Upper lobe of left lung (tissue), 4 donors: ENCODE measurements around the gene DENND1A.

Experiments
- CTCF ChIP-seq, 6 experiments: fragments of 450-650 bp in 4 of 6; fragments of 200-600 bp in 2 of 6; sonication (generic) in 2 of 6; IDR thresholded peaks; one replicate each; pipeline ENCODE4 v1.5.1; 2016 to 2019; ENCODE audit warnings: antibody characterized with exemption in 6 of 6
- POLR2A ChIP-seq, 4 donors: fragments of 450-650 bp; IDR thresholded peaks; one replicate each; pipeline ENCODE4 v1.5.1; 2016 to 2017; ENCODE audit warnings: antibody characterized with exemption in 4 of 4, mild to moderate bottlenecking in 2 of 4

- TF ChIP-seq CTCF (IDR thresholded peaks at IDR 0.05) (no peak), POLR2A (IDR thresholded peaks at IDR 0.05) (no peak)
Observed at GRCh38 chr9:123927625-123928532, 2.0 kb downstream of the DENND1A start.
